ENCODE data around the gene MLLT10.

Gene MLLT10

DNA sequence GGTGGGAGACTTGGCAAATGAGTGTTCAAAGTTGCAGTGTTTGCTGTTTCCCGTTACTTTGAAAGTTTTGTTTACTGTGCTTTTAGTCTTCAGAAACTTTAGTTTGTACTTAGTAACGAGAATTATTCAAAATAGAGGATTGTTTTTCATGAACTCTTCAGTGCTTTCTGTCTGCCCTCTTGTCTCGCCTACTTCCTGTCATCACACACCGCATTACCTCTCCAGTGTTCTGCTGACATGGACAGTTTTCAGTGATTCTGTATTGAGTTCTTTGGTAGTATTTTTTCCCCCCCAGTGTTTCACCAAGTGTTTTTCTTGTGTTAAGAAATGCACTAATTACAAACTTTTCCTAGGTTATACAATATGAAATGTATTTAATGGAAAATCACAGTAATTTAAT lies 207.0 kb downstream of the MLLT10 start:
- DNase-seq (ENCODE audit: low read depth) = no peak

DNA sequence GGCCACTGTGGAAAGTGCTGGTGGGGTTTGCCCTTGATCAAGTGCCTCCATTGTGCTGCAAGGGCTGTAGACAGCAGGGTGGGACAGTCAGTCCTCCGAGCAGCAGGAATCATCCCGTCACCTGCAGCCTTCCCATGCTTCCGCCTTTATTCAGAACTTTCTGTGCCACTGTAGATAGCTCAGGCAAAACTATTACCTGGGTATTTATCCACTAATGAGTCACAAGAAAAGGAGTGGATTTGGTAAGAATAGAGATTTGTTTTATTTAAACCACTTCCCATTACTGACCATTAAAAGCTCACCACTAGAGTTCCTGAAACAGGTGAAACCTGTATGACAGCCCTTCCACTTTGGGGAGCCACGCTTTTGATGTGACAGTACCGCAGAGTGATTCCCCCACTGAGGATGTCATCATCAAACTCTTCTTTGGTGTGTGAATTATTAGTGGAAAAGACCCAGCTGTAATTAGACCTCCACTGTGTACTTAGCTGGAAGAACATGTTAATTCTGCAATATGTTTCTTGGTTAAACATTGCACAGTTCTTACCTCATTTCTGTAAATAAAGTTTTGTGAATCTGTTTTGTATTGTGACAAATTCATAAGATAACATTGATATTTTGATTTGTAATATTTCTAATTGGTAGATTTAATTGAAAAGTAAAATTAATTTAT lies 208.8 kb downstream of the MLLT10 start:
- DNase-seq (ENCODE audit: low read depth) = no peak

DNA sequence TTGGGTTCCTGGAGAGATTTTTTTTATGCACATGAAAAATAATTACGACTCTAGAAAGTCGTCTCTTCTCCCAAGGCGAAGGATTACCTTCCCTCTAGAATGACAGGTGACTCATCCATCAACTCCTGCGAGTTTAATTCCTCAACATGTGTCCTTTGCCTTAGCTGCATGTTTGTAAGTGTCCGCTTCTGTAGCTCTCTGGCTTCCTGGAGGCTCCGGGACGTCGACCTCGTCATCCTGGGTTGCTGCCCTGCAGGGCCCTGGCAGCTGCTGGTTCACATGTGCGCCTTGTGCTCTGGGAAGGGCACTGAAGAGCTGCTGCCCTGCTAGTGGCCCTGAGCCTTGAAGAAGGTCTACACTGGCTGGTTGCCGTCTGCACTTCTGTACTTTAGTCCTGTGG lies 210.2 kb downstream of the MLLT10 start:
- DNase-seq (ENCODE audit: low read depth) = no peak

DNA sequence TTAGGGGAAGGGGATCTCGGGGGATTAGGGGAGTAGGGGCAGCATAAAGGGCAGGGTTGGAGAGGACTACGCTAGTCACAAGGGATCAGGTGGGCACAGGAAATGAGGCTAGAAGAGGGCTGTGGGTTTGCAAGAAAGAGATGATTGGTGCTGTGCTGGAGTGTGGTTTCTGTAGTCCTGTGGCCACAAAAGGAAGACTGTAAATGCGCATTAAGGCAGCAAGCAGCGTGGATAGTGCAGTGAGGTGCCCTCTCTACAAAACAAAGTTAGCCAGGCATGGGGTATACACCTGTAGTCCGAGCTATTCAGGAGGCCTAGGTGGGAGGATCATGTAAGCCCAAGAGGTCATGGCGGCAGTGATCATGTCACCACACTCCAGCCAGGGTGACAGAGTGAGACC lies 212.1 kb downstream of the MLLT10 start:
- DNase-seq (ENCODE audit: low read depth) = no peak

DNA sequence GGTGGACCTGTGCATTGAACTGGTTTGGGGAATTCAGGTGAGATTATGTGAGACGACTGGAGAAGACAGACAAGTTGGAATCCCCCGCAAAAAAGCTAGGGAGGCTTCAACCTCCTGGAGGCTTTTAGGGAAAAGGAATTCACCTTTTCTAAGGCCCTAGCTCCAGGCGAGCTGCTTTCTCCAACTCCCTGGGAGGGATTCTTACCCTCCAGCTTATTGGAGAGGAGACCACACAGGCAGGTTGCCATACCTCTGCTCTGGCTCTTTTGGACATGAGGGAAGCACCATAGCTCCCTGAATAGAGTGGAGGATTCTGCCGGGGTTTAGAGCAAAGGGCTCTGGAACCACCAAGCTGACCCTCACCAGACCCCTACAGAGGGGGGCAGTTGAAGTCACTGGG lies 213.8 kb downstream of the MLLT10 start:
- no peak for DNase-seq (ENCODE audit: low read depth)

DNA sequence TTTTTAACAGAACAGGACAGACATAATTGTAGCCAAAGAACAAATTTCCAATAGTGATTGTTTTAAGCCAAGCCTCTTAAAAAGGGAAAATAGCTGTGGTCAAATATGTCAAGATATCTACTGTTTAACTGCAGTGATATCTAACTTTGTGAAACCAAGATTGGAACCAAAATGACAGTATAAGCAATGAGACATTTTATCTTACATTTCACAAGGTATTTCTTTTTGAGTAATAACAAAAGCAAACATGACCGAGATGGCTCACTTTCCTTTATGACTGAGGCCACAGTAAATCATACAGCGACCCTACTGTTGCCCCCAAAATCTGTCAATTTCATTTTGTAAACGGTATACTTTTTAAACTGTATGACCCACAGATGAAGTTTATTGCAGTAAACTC lies 215.8 kb downstream of the MLLT10 start:
- no peak for DNase-seq (ENCODE audit: low read depth)

DNA sequence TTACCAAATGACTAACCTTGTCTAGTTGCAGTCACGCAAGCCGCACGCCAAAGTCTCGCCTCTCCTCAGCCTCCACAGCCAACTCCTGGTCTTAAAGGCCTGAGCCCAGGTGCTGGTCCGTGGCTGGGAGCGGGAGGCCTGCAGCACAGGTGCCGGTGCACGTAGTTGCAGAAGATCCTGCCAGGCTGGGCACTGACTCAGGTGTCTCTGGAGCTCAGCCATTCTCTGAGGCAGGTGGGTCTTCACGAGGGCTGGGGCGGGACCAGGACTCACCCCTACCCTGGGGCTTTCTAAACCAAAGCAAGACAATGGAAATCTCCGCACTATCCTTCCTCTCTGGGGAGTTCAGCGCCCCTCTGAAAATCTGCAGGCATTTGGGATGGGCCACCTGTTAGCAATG lies 216.4 kb downstream of the MLLT10 start:
- DNase-seq (ENCODE audit: low read depth) = peak; percentile 6

DNA sequence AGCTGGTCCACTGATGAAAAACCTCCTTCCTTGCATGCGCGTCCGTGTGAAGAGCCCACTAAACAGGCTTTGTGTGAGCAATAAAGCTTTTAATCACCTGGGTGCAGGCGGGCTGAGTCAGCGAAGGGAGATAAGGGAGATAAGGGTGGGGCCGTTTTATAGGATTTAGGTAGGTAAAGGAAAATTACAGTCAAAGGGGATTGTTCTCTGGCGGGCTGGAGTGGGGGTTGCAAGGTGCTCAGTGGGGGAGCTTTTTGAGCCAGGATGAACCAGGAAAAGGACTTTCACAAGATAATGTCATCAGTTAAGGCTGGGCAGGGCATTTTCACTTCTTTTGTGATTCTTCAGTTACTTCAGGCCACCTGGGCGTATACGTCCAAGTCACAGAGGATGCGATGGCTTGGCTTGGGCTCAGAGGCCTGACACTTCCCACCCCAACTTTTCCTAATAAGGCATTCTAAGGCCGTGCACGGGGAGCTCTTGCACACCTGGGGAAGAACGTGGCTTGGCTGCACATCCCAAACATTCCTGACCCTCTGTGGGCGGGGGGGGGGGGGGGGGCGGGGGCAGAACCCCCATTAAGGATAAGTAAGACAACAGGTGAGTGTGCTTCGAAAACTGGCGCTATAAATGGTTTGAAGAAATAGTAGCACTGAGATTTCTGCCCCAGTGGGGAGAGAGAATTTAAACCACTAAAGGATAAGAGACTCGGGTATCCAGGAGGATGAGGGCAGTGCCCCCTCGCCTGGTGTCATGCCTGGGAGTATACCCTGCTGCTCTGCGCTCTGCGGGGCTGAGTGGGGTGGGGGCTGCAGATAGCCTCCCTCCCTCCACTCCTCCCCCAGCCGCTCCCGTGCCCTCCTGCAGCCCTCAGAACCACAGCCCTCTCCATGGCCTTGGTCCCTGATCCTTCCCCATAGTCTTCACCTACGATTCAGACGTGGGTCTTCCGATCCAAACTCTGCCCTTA lies 217.6 kb downstream of the MLLT10 start:
- DNase-seq (ENCODE audit: low read depth) = no peak

DNA sequence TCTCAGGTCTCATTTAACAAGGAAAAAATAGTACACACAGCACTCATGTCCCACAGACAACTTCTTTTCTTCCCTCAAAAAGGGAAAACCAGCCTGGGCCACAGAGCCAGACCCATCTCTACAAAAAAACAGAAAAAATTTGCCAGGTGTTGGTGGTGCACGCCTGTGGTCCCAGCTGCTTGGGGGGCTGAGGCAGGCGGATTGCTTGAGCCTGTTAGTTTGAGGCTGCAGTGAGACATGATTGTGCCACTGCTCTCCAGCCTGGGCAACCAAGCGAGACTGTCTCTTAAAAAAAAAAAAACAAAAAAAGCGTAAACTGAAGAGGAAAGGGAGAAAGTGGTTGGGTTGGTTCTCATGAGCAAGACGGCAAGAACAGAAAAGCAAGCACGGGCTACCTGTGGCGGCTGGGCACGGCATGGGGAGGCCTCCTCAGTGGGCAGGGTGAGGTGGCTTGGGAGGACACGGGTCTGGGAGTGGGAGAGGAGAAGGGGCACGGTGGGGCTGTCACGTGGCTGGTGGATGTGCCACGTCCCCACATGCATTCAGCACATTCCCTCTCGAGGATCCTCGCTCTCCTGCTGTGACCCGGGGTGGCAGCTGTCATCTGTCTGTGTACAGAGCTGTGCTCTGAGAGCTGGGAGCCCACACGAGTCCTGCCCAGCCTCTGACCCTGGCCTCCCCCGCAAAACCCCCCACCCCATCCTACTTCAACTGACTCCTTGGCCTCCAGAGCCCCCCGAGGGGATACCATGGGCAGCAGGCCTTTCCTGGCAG lies 219.7 kb downstream of the MLLT10 start:
- no peak for DNase-seq (ENCODE audit: low read depth)

DNA sequence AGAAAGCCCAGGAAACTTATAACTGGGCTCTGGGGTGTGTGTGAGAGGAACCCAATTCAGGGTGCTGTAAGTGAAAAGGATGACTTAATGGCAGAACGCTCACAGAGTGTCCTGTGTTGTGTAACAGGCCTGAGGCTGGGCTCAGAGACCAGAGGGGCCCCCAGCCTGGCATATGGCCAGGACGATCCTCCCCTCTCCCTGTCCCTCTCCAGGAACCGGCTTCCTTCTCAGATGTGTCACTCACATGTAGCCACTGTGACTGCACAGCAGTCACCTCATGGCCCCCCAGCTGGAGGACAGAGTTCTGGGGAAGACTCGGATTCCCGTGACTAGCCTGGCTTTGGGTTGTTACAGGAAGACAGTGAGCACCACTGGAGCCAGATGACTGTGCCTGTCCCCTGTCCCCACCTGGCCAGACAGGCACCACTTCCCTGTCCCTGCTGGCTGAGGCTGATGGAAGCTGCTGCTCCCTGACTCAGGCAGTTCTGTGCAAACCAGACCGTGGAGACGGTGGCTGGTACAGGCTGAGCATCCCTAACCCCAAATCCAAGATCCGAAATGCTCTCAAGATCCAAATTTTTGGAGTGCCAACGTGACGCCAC lies 220.5 kb downstream of the MLLT10 start:
- no peak for DNase-seq (ENCODE audit: low read depth)

DNA sequence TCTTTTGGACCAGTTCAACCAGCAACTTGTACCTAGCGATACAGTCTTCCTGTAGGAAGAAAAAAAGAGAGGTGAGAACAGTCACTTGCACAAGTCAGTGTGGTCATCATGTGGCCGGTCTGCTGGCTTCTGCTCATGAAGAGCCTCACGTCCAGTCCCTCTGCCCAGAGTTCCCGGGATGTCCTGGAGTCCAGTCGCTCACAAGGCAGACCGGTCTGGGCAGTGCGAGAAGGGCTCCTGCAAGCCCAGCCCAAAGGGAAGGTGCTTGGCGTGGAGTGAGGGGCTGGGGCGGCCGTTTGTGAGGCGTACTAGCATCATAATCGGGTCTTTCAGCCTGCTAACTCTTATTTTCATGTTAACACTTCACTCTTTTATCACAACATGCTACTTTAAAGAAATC lies 222.7 kb downstream of the MLLT10 start:
- DNase-seq (ENCODE audit: low read depth) = no peak

DNA sequence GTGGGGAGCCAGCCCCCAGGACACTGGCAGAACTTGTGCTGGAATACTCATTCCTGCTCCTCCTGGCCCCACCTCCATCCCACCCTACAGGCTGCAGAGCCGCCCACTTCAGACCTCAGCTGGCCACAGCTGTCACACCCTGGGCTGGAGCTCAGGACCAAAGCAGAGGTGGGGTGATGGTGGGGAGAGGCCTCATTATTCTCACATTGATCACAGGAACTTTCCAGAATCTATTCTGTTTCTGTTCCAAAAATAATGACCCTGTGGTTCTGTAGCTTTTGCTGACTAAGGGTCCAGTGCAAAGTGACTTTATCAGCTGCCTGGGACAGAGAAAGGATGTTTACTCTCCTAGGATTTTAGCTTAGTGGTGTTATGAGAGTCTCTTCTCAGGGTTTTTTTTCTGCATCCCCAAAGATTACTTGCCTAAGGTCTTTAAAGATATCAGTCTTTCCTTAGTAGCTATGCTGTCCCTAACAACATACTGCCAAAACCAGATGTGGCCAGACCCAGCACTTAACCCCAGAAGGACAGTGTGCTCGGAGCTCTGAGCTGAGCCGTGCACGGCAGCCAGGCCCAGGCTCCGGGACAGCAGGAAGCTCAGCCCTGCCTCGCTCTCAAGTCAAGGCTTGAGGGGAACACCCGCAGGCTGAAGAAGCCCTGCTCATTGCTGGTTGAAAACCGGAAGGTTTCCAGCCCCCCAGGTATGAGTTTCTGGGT lies 223.3 kb downstream of the MLLT10 start:
- no peak for DNase-seq (ENCODE audit: low read depth)

DNA sequence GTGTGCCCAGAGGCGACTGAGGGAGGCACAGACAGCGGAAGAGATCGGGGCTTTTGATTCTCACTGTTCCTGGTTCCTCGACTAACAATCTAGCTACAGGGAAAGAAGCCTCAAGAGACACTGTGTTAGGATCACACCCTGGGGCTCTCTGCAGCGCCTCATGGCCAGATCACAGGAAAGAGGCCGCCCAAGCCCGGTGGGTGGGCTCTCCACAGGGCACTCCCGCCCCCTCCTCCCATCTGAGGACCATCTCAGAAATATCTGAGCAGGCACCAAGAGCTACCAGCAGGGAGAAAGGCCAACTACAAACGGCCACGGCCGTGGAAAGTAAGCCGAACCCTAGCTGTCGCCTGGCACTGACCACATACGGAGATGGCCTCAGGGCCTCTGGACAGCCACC lies 224.2 kb downstream of the MLLT10 start:
- no peak for DNase-seq (ENCODE audit: low read depth)

DNA sequence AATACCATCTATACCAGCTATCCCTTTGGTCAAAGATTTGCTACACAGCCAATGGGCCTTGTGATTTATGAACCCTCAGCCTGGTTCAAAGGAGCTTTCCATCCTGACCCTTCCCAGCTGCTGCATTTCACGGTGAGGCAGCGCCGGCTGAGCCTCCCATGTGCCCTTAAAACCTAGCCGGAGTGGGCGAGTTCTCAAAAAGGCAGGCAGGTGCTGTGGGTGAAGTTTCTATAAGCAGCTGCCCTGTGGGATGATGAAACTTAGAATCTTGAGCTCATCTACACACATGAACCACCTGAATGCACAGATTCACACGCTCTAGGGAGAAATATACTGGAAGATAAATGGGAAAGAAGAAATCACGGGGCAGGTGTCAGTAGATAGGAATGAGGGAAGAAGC lies 224.7 kb downstream of the MLLT10 start:
- no peak for DNase-seq (ENCODE audit: low read depth)

DNA sequence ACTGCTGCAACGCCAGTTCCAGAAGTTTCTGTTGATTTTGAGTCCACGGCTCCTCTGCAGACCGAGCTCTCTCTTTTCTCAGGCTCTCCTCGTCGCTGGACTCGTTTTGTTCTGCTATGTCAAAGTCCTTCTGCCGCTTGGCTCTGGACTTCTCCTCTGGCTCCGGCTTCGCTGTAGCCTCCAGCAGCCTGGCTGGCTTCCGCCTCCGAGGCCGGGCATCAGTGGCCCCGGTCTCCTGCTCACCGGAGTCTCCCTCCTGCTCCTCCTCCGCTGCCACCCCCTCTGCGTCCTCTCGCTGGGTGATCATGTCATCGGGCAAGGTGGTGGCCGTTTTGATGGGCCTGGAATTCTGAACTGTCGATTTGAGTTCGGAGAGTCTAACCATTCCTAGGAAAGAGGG lies 225.2 kb downstream of the MLLT10 start:
- no peak for DNase-seq (ENCODE audit: low read depth)

DNA sequence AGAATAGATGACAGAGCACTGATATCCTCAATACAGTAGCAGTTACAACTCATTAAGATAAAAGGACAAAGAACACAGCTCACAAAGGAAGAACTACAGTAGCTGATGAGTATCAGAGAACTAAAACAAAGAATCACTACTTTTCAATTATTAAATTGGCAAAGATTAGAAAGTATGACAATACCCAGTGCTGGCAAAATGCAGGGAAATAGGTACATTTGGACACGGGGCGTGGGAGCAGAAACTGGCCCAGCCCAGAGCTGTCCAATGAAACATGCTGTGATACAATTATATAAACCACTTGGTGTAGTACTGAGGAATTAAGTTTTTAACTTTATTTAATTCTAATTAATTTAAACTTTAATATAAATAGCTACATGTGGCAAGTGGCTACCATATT lies 226.3 kb downstream of the MLLT10 start:
- DNase-seq (ENCODE audit: low read depth) = no peak

DNA sequence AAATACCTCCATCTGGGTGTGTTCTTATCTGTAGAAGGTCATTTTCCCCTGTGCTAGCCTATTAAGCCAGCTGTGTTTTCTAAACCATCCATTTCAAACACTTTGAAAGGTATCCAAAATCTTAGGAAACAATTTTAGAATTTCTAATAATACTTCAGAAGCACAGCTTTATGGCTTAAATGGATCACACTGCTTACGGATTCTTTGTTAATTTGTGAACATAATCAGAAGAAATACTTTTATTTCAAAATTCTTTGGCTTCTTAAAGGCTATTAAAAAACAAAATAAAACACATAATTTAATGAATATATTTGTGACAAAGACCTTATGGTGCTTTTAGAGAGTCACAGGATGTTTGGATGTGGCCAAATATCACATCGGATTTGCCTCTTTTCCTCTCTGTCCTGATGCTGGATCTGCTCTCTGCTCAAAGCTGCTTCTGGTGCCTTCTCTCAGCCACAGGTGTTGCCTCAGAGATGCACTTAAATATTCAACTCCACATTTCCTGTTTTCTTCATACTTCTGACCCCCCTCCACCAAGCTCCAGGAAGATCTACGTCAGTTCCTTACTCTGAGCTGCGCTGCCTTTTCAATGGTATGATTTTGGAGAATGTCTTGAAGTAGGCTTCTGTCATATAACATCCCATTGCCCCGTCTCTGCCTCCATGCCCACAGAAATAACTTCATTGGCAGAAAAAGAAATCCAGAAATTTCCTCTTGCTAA lies 230.6 kb downstream of the MLLT10 start:
- no peak for DNase-seq (ENCODE audit: low read depth)

DNA sequence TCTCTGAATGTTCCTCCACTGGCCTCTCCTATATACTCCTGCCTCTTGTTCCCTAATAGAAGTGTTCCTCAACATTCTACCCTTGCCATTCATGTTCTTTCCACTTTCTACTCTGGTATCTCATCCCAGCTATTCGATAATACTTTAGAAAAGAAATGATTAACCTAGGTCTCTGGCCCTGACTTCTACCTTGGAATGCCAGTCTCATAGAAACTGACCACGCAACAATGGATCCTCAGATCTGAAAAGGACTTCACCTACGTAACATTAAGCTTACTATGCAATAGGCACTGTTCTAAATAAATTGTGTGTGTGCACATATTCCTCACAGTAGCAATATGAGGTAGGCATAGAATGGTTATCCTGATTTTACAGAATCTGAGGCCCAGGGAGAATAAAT lies 235.0 kb downstream of the MLLT10 start:
- no peak for DNase-seq (ENCODE audit: low read depth)

DNA sequence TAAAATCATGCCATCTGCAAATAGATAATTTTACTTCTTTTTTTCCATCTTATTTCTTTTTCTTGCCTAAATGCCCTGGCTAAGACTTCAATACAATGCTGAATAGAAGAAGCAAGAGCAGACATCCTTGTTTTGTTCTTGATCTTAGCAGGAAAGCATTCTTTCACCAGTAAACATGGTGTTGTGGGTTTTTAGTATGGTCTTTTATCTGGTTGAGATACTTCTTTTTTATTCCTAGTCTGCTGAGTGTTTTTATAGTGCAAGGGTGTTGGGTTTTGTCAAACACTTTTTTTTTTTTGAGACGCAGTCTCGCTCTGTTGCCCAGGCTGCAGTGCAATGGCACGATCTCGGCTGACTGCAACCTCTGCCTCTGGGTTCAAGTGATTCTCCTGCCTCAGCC lies 237.2 kb downstream of the MLLT10 start:
- no peak for DNase-seq (ENCODE audit: low read depth)

DNA sequence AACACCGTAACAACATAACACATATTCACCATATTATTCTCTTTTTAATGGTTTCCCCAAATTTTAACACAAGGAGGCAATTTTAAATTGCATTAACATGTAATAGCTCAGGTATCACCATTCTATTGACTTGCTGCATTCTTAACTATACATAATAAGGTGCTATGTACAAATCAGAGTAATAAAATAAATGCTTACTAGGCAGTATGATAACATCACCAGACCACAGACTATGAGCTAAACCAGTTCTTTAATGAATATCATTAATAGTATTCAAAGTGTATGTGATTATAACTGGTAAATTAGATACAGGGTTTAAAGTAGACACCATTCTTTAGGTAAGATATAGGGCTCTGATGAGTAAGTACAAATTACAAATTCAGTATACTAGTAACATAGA lies 242.9 kb downstream of the MLLT10 start:
- no peak for DNase-seq (ENCODE audit: low read depth)

DNA sequence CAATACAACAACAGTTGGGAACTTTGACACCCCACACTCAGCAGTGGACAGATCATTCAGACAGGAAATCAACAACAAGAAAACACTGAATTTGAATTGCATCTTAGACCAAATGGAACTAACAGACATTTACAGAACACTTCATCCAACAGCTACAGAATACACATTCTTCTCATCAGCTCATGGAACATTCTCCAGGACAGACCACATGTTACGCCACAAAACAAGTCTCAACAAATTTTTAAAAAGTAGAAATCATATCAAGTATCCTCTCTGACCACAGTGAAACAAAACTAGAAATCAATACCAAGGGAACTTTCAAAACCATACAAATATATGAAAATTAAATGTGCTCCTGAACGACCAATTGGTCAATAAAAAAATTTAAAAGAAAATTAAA lies 257.2 kb downstream of the MLLT10 start:
- no peak for DNase-seq (ENCODE audit: low read depth)
